ENCODE results near the gene RAB3IP. TPM values are rescaled to one million over a fixed set of nuclear protein-coding genes. Genes with fewer than 3 reads are reported as not detected.

Gene RAB3IP
- total and polyA plus RNA-seq, 10 of the 15 experiments (the other 5 are each of a cell fraction or from before 2014, with no cell fraction given) = 18.8 to 53.6 (median 28.7) TPM

DNA sequence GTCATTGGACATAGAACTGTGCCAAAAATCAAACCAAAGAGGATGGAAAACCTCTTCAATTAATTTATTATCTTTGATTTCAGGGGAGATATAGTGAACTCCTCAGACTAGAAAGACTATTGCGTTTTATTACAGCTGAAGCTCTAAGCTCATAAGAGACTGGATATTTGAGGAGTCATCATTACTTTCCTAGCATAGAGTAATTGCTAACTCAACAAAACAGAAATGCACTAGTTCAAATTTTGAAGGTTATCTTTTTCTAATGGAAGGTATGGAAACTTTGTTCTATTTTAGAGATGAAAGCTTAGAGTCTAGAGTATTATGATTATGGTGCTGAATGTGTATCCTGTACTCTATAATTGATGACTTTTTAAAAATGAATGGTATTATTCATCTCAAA, 34.3 kb upstream of the RAB3IP start:
- WGBS (ENCODE audit: insufficient coverage, insufficient replicate concordance, low lambda C conversion rate, missing lambda C conversion rate) = 0% methylated on average over 1 of the region's 1 CpG
- POLR2A ChIA-PET = no interaction called here
- no peaks in the 10 kb centered on the region for H3K9me3 ChIP-seq (replicated peaks; ENCODE audit: control insufficient read depth, insufficient read depth, low read length)
- H3K36me3 ChIP-seq (ENCODE audit: control insufficient read depth in 2 of 2, insufficient read depth in 2 of 2, low read length in 1 of 2) = no peaks in the 10 kb centered on the region
- TF ChIP-seq CREM (IDR thresholded peaks at IDR 0.05; ENCODE audit: low read depth) (no peak), CEBPB (IDR thresholded peaks at IDR 0.05; ENCODE audit: borderline replicate concordance in 1 of 2, low read depth in 2 of 2, low read length in 2 of 2) (no peak), TBL1XR1 (IDR thresholded peaks at IDR 0.05; ENCODE audit: low read depth, low read length) (no peak), MYC (IDR thresholded peaks at IDR 0.05; ENCODE audit: insufficient read depth, insufficient read length, insufficient replicate concordance, low read length, severe bottlenecking) (no peak), POLR2AphosphoS5 (IDR thresholded peaks at IDR 0.05; ENCODE audit: low read length) (no peak), PAX8 (IDR thresholded peaks at IDR 0.05) (no peak), MAX (IDR thresholded peaks at IDR 0.05; ENCODE audit: low read depth, low read length) (no peak), MTA2 (IDR thresholded peaks at IDR 0.05; ENCODE audit: low read depth) (no peak), ZNF24 (IDR thresholded peaks at IDR 0.05) (no peak), HDGF (IDR thresholded peaks at IDR 0.05) (no peak)
- TF ChIP-seq, protein P1, sequence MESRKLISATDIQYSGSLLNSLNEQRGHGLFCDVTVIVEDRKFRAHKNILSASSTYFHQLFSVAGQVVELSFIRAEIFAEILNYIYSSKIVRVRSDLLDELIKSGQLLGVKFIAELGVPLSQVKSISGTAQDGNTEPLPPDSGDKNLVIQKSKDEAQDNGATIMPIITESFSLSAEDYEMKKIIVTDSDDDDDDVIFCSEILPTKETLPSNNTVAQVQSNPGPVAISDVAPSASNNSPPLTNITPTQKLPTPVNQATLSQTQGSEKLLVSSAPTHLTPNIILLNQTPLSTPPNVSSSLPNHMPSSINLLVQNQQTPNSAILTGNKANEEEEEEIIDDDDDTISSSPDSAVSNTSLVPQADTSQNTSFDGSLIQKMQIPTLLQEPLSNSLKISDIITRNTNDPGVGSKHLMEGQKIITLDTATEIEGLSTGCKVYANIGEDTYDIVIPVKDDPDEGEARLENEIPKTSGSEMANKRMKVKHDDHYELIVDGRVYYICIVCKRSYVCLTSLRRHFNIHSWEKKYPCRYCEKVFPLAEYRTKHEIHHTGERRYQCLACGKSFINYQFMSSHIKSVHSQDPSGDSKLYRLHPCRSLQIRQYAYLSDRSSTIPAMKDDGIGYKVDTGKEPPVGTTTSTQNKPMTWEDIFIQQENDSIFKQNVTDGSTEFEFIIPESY (IDR thresholded peaks at IDR 0.05) = no peak
- CTCF ChIA-PET = interaction anchor here (0.6 to 1.3 kb wide), 2 partner anchors 134 to 326 kb away, joined by 3 to 4 read pairs; no protein-coding TSS in a partner anchor
- in situ Hi-C loops (cut with MboI) (no loop called here), intact Hi-C loops (cut with micrococcal nuclease; ENCODE audit: unreplicated experiment) (no loop called here)
- no TSS peak for BruUV-seq (replicated peaks)
- no peak overlapping the region for H2AFZ ChIP-seq (ENCODE audit: control insufficient read depth, low read depth, low read length)
- H3K27me3 ChIP-seq (replicated peaks in 1 of 2; ENCODE audit: control insufficient read depth in 2 of 2, insufficient read depth in 2 of 2, low read length in 1 of 2) = no peaks in the 10 kb centered on the region
- DNase-seq (ENCODE audit: low read depth, low spot score) = no peak
- H3K79me2 ChIP-seq (ENCODE audit: control insufficient read depth, insufficient read depth, low read length) = no peaks in the 10 kb centered on the region
- FAIRE-seq = no peak
- H3K4me1 ChIP-seq (ENCODE audit: control insufficient read depth, insufficient read depth, low read length) = no peaks in the 10 kb centered on the region
- H3K4me2 ChIP-seq (ENCODE audit: control insufficient read depth, insufficient read depth) = no peak overlapping the region
- RAD21 ChIA-PET (ENCODE audit: unreplicated experiment) = interaction anchor here (1.6 kb wide), 1 partner anchor 9 kb away, joined by 3 read pairs; no protein-coding TSS in a partner anchor
- no peak overlapping the region for H3K4me3 ChIP-seq
- H3K27ac ChIP-seq (ENCODE audit: control insufficient read depth, insufficient read depth) = no peak overlapping the region
- no peaks in the 10 kb centered on the region for H4K20me1 ChIP-seq (ENCODE audit: control insufficient read depth, insufficient read depth)
- no peak overlapping the region for H3K9ac ChIP-seq (ENCODE audit: control insufficient read depth, insufficient read depth, low read length)
- ATAC-seq = no peak
- SMC1A ChIA-PET (ENCODE audit: uncharacterized antibody, unreplicated experiment) = no interaction called here
